ENCODE measurements around the gene GRID1.
A peak's percentile ranks its signal among the peaks of the same experiment; 100 is the strongest.

Gene GRID1

GRCh38 chr10:85789982-85790789 lies 576.4 kb downstream of the GRID1 start:
- no peak overlapping the region for H3K27ac Mint-ChIP-seq
- ATAC-seq (ENCODE audit: low read depth) (no peak), DNase-seq (ENCODE audit: low spot score in 2 of 2) (no peak)
- no peak overlapping the region for H3K4me3 Mint-ChIP-seq
- H3K36me3 Mint-ChIP-seq, result no peaks in the 10 kb centered on the region
- no peaks in the 10 kb centered on the region for H3K4me1 Mint-ChIP-seq
- no peaks in the 10 kb centered on the region for H3K9me3 Mint-ChIP-seq
- peaks cover 3% of the 10 kb centered on the region for H3K27me3 Mint-ChIP-seq

GRCh38 chr10:85789125-85789524 lies 577.5 kb downstream of the GRID1 start:
- Mint-ChIP-seq H3K4me3 (no peak overlapping the region), H3K9me3 (no peaks in the 10 kb centered on the region)
- ATAC-seq (ENCODE audit: low read depth), result no peak

GRCh38 chr10:85788570-85788969 lies 578.0 kb downstream of the GRID1 start:
- Mint-ChIP-seq H3K27ac (no peak overlapping the region), H3K36me3 (no peaks in the 10 kb centered on the region), H3K4me1 (no peaks in the 10 kb centered on the region), H3K27me3 (peaks cover 3% of the 10 kb centered on the region), H3K9me3 (no peaks in the 10 kb centered on the region), H3K4me3 (no peak overlapping the region)
- DNase-seq (ENCODE audit: low spot score in 2 of 2), result no peak
- ATAC-seq (ENCODE audit: low read depth), result no peak

More at GRCh38 chr10:85789125-85789524, 577.5 kb downstream of the GRID1 start:
- Mint-ChIP-seq H3K4me1 (no peaks in the 10 kb centered on the region), H3K36me3 (no peaks in the 10 kb centered on the region), H3K27me3 (peaks cover 3% of the 10 kb centered on the region), H3K27ac (no peak overlapping the region)
- no peak for DNase-seq (ENCODE audit: low spot score in 2 of 2)

- no peaks in the 10 kb centered on the region for H3K36me3 Mint-ChIP-seq
- ATAC-seq (ENCODE audit: low read depth) (no peak), DNase-seq (ENCODE audit: low spot score in 2 of 2) (no peak)
- no peaks in the 10 kb centered on the region for H3K4me1 Mint-ChIP-seq
- H3K4me3 Mint-ChIP-seq, result no peak overlapping the region
- peaks cover 3% of the 10 kb centered on the region for H3K27me3 Mint-ChIP-seq
- no peak overlapping the region for H3K27ac Mint-ChIP-seq
- H3K9me3 Mint-ChIP-seq, result no peaks in the 10 kb centered on the region
These were observed 578.7 kb downstream of the GRID1 start for GRCh38 chr10:85787881-85788280.

DNA sequence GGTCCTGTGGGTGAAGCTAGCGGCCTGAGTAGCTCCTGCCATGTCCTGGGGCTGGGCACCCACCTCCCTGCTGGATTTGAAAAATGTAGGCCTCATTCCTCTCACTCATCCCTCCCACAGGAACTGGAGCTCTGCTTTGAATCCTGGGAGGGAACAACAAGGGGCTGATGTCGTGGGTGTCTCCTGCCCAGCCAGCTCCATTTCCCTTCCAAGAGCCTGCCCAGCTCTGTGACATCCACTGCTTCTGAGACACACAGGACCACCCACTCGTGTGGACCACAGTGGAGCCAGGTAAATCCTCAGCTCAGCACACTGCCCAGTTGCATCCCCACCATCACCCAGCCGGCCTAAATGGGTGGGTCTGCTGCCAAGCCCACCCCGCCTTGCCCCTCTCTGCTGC lies 579.2 kb downstream of the GRID1 start:
- Mint-ChIP-seq H3K4me1 (no peaks in the 10 kb centered on the region), H3K27me3 (peaks cover 3% of the 10 kb centered on the region), H3K36me3 (no peaks in the 10 kb centered on the region), H3K9me3 (no peaks in the 10 kb centered on the region), H3K4me3 (no peak overlapping the region), H3K27ac (no peak overlapping the region)
- DNase-seq (ENCODE audit: low spot score in 2 of 2) (no peak), ATAC-seq (ENCODE audit: low read depth) (no peak)

- ATAC-seq (ENCODE audit: low read depth), result no peak
- H3K4me1 Mint-ChIP-seq, result no peaks in the 10 kb centered on the region
- no peak for DNase-seq (ENCODE audit: low spot score in 2 of 2)
- H3K4me3 Mint-ChIP-seq, result no peak overlapping the region
- no peak overlapping the region for H3K27ac Mint-ChIP-seq
- H3K9me3 Mint-ChIP-seq, result no peaks in the 10 kb centered on the region
- peaks cover 3% of the 10 kb centered on the region for H3K27me3 Mint-ChIP-seq
- H3K36me3 Mint-ChIP-seq, result no peaks in the 10 kb centered on the region
These were observed 580.1 kb downstream of the GRID1 start for GRCh38 chr10:85786401-85786899.

DNA sequence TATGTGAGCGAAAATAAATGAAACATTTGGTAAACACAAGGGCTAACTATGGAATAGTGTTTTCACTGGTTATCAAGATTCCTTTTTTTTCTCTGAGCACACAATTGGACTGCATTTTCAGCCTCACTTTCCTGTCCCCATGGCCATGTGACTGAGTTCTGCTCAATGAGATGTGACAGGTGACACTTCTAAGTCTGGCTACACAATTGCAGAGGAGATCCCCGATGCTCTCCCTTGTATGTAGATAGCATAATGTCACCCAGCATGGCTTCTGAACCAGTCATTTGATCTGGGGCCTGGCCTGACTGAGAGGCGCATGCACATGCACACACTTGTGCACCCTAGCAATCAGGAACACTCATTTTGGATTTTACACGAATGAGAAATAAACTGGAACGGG lies 581.8 kb downstream of the GRID1 start:
- Mint-ChIP-seq H3K4me1 (no peaks in the 10 kb centered on the region), H3K36me3 (no peaks in the 10 kb centered on the region), H3K27ac (no peak overlapping the region), H3K4me3 (no peak overlapping the region), H3K27me3 (peaks cover 3% of the 10 kb centered on the region), H3K9me3 (no peaks in the 10 kb centered on the region)
- DNase-seq (ENCODE audit: low spot score in 2 of 2) (no peak), ATAC-seq (ENCODE audit: low read depth) (no peak)

DNA sequence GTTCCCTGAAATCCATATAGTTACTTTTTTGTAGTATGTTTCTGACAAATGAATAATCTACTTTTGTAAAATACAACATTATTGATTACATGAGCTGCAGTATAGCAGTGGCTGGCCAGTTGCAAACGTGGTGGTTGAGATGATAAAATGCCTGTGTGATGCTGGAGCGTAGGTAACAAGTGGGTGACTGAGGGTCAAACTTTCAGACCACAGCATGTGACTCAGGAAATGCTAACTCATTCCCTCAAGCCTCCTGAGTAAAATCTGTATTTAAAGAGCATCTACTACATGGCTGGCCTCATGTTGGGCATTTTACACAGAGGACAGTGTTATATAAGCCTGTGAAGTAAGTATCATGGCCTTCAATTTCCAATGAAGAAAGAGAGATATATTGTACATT lies 585.2 kb downstream of the GRID1 start:
- no peak overlapping the region for H3K4me3 Mint-ChIP-seq
- ATAC-seq (ENCODE audit: low read depth), result no peak
- no peak for DNase-seq (ENCODE audit: low spot score in 2 of 2)
- H3K9me3 Mint-ChIP-seq, result no peaks in the 10 kb centered on the region
- no peaks in the 10 kb centered on the region for H3K36me3 Mint-ChIP-seq
- peaks cover 3% of the 10 kb centered on the region for H3K27me3 Mint-ChIP-seq
- no peak overlapping the region for H3K27ac Mint-ChIP-seq
- no peaks in the 10 kb centered on the region for H3K4me1 Mint-ChIP-seq

DNA sequence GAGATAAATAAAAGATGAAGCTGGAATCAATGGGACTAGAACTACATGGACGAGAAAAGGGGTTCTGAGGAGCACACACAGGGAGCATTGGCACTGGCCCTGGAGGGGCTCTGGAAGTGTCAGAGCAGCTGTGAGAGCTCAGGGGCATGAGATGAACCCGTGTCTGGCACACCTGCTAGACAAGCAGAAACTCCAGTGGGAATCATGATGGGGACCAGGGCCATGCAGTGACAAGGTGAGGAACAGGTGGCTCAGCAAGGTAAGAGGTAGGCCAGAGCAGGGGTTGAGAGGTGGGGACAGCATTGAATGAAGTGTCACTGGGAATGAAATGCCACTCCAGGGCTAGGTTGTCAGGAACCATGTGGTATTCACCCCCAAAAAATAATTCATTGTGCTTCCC lies 588.5 kb downstream of the GRID1 start:
- H3K4me1 Mint-ChIP-seq, result no peaks in the 10 kb centered on the region

DNA sequence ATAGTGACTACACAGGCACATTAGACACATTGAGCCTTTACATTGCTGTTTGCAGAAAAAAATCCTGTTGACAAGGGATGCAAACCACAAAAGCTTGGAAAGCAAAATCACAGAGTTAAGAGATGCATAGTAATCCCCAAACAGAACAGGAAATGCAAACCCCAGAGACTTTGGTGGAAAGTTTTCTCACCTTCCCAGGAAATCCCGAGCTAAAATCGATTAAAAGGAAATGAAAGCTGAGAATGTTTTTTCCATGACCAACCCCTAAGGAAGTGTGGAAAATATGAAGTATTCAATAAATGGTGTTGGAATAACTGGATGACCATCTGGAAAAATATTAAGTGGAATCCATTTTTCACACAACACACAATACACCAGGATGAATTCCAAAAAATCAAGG lies 598.7 kb downstream of the GRID1 start:
- Mint-ChIP-seq H3K4me3 (no peak overlapping the region), H3K4me1 (no peaks in the 10 kb centered on the region), H3K9me3 (peaks cover 5% of the 10 kb centered on the region), H3K27ac (no peak overlapping the region), H3K36me3 (no peaks in the 10 kb centered on the region), H3K27me3 (no peaks in the 10 kb centered on the region)
- DNase-seq (ENCODE audit: low spot score in 2 of 2), result no peak
- ATAC-seq (ENCODE audit: low read depth), result no peak

More for the DNA sequence above, 588.5 kb downstream of the GRID1 start:
- ATAC-seq (ENCODE audit: low read depth) (no peak), DNase-seq (ENCODE audit: low spot score in 2 of 2) (no peak)
- Mint-ChIP-seq H3K9me3 (no peaks in the 10 kb centered on the region), H3K27ac (no peak overlapping the region), H3K27me3 (no peaks in the 10 kb centered on the region), H3K4me3 (no peak overlapping the region), H3K36me3 (no peaks in the 10 kb centered on the region)

DNA sequence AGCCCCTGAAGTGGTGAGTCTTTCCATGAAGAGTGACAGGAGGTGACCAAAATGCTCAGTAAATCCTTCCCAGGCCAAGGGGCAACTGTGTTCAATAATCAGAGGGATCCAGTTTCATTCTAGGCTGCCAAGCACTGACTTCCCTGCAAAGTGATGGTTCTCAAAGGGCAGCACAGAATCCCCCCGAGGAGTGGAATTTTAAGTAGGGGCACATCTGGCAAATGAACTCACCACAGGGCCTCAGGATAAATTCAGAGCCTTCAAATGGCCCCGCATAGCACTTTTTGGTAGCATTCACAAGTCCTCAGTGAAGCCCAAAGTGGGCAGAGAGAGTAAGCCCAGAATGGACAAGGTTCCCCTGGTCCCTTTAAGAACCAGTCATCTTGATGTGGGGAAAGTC lies 602.5 kb downstream of the GRID1 start:
- DNase-seq (ENCODE audit: low spot score in 2 of 2) (no peak), ATAC-seq (ENCODE audit: low read depth) (no peak)
- no peak overlapping the region for H3K4me3 Mint-ChIP-seq
- peaks cover 6% of the 10 kb centered on the region for H3K27me3 Mint-ChIP-seq
- H3K27ac Mint-ChIP-seq, result no peak overlapping the region
- H3K36me3 Mint-ChIP-seq, result no peaks in the 10 kb centered on the region
- no peaks in the 10 kb centered on the region for H3K4me1 Mint-ChIP-seq
- no peaks in the 10 kb centered on the region for H3K9me3 Mint-ChIP-seq

- Mint-ChIP-seq H3K9me3 (no peaks in the 10 kb centered on the region), H3K4me3 (no peak overlapping the region), H3K27ac (no peak overlapping the region), H3K4me1 (no peaks in the 10 kb centered on the region), H3K27me3 (peaks cover 6% of the 10 kb centered on the region), H3K36me3 (no peaks in the 10 kb centered on the region)
- ATAC-seq (ENCODE audit: low read depth), result no peak
- no peak for DNase-seq (ENCODE audit: low spot score in 2 of 2)
These were observed 604.6 kb downstream of the GRID1 start for GRCh38 chr10:85761906-85762445.

GRCh38 chr10:85741626-85742300 lies 624.8 kb downstream of the GRID1 start:
- H3K4me1 Mint-ChIP-seq, result peaks cover 9% of the 10 kb centered on the region
- peaks cover 2% of the 10 kb centered on the region for H3K36me3 Mint-ChIP-seq
- peak in 1 of 2 donors; percentile 4 for DNase-seq (ENCODE audit: low spot score in 2 of 2)
- H3K4me3 Mint-ChIP-seq, result peak overlapping the region; percentile 68
- no peaks in the 10 kb centered on the region for H3K9me3 Mint-ChIP-seq
- H3K27ac Mint-ChIP-seq, result peak overlapping the region; percentile 41
- peaks cover 2% of the 10 kb centered on the region for H3K27me3 Mint-ChIP-seq
- ATAC-seq (ENCODE audit: low read depth), result peak; percentile 74

DNA sequence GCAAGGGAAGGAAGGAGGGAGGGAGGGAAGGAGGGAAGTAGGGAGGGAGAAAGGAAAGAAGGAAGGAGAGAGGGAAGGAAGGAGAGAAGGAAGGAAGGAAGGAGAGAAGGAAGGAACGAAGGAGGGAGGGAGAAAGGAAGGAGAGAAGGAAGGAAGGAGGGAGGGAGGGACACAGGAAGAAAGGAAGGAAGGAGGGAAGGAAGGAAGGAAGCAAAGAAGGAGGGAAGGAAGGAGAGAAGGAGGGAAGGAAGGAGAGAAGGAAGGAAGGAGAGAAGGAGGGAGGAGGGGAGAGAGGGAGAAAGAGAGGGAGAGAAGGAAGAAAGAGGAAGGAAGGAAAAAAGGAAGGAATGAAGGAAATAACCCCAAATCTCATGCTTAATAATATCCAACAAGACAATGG lies 630.6 kb downstream of the GRID1 start:
- Mint-ChIP-seq H3K27me3 (peaks cover 6% of the 10 kb centered on the region), H3K36me3 (no peaks in the 10 kb centered on the region), H3K9me3 (peaks cover 3% of the 10 kb centered on the region), H3K4me1 (no peaks in the 10 kb centered on the region), H3K4me3 (no peak overlapping the region), H3K27ac (no peak overlapping the region)
- DNase-seq (ENCODE audit: low spot score in 2 of 2), result no peak
- ATAC-seq (ENCODE audit: low read depth), result no peak
